SH-SY5Y (cell line): Measurements from ENCODE around the gene NMNAT3.

Experiments
- GATA2 ChIP-seq: IDR thresholded peaks from 2 replicates; pipeline ENCODE4 v1.6.1; 2011; ENCODE audit warnings: mild to moderate bottlenecking, low read depth, low read length
- GATA3 ChIP-seq: IDR thresholded peaks from 2 replicates; pipeline ENCODE4 v1.6.1; 2011; ENCODE audit warnings: low read depth, mild to moderate bottlenecking, low read length, moderate library complexity

GRCh38 chr3:139619484-139619883 is 58.3 kb downstream of the NMNAT3 start:
- no peak for TF ChIP-seq GATA2
- no peak for TF ChIP-seq GATA3
